ENCODE data around the gene MT1F.
"Not testable (repeated sequence)": the region's sequence is repeated elsewhere in the genome, so short reads cannot be mapped to it uniquely, and the experiment has no call there.

Gene MT1F

DNA sequence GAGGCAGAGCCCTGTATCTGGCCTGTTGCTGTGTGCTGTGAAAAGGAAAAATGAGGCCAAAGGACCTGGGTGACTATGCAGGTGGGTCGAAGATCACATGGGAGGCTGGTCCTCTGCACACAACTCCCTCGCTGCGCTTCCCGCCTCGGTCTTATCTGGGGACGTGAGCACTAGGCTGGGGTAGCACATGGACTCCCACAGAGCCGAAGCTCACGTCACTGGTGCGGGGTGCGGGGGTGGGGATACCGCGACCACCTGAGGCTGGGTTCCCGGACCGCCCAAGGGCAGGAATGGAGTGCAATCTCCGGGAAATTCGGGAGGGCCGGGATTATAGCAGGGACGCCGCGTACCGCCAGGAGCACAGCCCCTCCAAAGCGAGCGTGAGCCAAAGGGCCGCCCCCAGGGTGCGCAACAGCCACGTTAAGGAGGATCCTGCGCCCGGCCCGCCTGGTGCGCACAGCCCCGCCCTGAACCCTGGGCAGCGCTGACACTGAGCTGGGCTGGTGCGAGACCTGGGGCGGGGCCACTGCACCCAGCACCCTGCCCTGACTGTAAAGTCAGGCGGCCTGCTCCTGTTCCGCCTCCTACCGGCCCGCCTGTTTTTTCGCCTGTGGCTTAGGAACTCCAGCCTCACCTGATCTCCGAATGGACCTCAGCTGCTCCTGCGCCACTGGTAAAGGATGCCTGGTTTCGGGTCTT is 14.5 kb upstream of the MT1F start:
- DNase-seq = peak in 1 of 58 donors; percentile 21

DNA sequence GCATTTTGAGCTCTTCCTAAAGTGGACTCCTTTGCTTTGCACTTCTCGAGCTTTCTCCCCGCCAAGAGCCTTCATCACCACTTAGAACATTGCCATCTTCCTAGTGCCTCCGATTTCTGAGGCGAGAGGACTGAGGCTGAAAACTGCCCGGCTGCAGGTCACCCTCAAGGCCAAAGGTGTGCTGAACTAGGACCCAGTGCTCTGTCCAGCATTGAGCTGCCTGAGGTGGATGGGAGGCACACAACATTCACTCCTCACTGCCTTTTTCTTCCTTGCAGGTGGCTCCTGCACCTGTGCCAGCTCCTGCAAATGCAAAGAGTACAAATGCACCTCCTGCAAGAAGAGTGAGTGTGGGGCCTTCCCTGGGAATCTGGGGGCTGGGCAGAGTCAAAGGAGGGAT is 13.9 kb upstream of the MT1F start:
- no peak for DNase-seq

DNA sequence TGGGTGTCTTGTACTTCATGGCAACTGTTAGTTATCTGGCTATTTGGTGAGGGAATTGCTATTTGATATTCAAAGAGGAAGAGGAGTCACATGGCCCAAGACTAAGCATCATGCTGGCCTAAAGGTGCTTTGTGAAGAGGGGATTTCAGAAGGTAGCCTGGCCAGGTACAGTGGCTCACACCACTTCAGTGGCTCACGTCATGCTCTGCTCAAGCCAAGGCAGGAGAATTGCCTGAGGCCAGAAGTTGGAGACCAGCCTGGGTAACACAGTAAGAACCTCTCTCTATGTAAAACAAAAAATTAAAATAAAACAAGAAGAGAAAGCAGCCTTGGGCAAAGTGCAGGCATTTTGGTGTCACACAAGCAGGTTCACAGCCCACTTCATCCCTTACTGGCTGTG is 12.4 kb upstream of the MT1F start:
- no peak for DNase-seq

DNA sequence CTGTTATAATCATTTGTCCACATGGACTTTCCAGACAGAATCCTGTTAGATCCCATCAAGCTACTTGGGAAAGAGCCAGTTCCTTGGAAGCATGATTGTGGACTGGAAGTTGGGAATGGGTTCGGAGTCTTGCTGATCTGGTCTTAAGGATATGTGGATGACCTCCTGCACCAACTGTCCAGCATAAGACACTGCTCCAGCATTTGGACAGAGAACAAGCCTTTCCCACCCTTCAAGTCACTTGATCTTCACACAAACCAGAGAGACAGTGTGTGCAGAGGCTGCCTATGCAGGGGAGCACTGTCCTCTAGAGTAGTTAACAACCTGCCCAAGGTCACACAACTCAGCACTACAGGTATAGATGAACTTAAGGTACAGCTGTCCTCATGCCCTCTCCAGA is 11.9 kb upstream of the MT1F start:
- no peak for DNase-seq

DNA sequence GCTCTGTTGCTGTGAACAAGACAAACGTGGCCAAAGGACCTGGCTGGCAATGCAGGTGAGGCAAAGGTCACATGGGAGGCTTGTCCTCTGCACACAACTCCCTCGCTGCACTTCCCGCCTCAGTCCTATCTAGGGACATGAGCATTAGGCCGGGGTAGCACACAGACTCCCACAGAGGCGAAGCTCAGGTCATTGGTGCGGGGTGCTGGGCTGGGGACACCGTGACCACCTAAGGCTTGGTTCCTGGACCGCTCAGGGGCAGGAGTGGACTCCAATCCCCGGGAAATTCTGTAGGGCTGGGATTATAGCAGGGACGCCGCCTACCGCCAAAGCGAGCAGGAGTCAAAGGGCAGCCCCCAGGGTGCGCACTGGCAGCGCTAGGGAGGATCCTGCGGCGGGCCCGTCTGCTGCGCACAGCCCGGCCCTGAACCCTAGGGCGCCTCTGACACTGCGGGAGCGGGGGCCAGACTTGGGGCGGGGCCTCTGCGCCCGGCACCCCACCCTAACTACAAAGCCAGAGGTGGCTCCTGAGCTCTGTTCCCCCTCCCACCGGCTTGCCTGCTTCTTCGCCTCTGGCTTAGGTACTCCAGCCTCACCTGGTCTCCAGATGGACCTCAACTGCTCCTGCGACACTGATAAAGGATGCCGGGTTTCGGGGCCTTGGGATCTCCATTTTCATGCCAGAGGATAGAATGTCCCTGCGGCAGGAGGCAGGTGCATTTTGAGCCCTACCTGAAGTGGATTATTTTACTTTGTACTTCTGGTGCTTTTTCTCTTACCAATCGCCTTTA is 9.9 kb upstream of the MT1F start:
- no peak for DNase-seq

DNA sequence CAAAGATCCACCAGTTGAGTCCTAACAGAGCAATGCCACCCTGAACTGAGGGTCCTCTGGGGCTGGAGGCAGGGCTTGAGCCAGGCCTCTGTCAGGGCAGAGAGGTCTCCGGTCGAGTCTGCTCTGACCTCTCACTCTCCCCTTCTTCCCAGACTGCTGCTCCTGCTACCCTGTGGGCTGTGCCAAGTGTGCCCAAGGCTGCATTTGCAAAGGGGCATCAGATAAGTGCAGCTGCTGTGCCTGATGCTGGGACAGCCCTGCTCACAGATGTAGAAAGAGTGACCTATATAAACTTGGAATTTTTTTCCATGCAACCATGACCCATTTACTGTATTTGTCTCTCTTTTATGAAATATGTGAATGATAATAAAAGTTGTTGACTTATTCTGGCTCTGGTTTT is 8.5 kb upstream of the MT1F start:
- no peak for DNase-seq

DNA sequence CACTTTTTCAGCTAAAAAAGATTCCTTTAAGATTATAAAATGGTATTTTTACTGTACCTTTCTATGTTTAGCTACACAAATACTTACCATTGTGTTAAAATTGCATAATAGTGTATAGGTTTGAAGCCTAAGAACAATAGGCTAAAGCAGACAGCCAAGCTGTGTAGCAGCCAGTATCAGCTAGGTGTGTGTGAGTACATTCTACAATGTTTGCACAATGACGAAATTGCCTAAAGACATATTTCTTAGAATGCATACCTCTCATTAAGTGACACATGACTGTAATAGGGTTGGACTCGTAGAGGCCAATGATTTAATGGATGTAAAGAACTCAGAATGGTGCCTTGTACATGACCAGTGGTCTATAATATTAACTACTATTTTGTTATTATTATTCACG is 7.9 kb upstream of the MT1F start:
- DNase-seq = no peak

DNA sequence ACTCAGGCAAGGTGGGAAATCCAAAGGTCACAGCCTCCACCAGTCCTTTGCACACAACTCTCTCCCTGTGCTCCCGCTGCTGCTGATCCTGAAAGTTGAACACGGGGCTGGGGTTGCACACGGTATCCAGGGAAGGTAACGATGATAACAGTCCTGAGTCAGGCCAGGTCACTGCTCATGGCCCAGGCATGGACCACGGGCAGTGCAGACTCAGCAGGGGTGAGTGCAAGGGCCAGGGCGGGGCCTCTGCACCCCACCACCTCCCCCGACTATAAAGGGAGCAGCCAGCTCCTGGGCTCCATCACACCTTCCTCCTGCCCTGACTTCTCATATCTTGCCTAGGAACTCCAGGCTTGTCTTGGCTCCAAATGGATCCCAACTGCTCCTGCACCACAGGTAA is 6.2 kb upstream of the MT1F start, which contains the start of gene MT1B:
MT1B (plus strand) TSS at position 301 of the 400 bp plus-strand sequence; CDS start at position 369, 68 bp downstream.
- no peak for DNase-seq

DNA sequence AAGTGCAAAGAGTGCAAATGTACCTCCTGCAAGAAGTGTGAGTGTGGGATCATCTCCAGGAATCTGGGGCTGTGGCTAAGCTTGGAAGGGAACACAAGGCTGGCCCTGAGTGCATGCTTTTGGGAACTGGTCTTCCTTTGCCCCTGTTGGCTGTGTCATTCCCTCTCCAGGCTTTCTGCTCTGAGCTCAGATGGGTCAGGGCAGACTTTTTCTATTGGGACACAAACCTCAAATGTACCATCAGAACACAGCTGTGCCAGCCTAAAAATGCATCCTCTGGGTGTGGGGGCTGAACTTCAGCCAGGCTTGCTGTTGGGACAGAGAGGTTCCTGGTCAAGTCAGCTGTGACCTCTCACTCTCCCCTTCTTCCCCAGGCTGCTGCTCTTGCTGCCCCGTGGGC is 5.2 kb upstream of the MT1F start:
- no peak for DNase-seq

DNA sequence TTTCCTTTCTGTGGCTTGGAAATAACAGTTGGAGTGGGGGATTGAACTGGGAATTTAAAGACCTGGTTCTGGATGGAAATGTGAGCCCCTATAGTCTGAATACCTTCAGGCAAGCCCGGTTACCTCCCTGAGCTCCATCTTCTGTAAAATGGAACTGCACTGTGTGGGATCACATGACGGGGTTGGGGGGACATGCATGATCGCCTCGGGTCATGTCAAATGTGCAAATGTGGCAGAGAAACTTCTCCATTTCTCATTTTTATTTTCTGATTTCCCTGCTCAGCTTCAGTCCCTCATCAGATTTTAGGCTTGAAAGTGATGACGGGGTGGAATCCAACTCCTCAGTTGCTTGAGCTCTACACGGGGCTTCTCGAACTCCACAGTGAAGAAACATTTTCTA is 4.5 kb upstream of the MT1F start:
- no peak for DNase-seq

DNA sequence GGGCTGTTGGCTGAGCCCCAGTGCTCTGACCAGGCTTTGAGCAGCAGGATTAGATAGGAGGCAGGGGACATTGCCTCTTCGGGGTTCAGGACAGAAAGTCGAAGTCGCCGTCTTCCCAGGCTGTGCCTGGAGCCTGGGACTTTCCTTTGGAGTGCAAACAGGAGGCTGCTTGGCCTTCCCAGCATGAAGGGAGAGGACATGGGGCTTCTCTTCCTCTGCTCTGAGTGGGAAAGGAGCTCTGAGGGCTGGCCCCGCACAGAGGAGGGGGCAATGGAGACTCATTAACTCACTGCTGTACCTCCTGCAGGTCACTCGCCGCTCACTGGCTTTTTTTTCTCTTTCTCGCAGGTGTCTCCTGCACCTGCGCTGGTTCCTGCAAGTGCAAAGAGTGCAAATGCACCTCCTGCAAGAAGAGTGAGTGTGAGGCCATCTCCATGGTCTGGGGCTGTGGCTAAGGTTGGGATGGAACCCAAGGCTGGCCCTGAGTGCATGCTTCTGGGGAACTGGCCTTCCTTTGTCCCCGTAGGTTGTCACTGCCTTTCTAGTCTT is 642 bp downstream of the MT1F start:
- peak in 3 of 58 donors; percentile 11 to 46 (median 22) for DNase-seq

DNA sequence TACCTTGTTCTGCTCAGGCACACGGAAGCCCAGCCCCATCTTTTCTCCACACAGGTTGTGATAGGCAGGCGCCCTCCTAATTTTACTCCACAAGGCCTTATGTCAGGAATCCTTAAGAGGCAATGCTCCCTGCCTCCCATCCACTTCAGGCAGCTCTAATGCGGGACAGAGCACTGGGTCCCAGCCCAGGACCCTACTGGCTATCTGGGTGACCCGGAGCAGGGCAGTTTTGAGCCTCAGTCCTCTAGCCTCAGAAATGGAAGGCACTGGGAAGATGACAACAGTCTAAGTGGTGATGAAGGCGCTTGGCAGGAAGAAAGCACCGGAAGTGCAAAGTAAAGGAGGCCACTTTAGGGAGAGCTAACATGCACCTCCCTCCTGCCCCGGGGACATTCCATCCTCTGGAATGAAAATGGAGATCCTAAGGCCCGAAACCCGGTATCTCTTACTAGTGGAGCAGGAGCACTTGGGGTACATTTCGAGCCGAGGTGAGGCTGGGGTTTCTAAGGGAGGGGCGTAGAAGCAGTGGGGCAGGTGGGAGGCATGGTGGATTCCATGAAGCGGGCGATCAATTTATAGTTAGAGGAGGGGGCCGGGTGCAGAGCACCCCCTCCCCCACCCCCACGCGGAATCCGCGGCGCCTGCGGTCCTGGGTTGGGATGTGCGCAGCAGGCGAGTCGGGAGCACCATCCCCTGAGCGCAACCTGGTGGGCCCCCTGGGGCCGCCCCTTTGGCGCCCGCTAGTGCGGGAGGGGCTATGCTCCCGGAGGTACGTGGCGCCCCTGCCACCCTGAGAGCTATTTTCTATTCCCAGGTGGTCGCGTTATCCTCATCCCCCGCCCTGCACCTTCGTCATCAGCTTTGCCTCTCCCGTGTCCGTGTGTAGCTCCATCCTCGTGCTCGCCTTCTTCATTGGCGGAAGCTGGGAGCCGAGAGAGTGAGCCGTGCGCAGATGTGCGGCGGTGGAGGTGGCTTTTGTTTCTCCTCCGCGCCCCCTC is 4.9 kb downstream of the MT1F start:
- peak in 3 of 58 donors; percentile 6 to 25 (median 11) for DNase-seq

DNA sequence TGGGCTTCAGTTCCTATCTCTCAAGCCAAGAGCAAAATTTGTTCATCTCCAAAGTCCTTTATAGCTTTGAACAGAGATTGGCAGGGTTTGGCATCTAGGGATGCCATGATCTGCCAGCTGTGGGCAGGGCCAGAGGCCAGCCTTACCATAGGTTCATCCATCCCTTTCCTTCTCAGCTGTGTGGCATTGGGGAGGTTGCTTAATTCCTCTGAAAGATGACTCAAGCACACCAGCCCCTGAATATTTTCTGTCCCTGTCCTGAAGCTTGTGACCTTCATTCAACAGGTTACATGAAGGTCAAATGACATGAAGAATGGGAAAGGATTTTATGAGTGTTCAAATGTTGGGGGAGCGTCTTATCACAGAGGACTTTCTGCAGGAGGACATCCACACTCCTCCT is 6.7 kb downstream of the MT1F start:
- DNase-seq = no peak

DNA sequence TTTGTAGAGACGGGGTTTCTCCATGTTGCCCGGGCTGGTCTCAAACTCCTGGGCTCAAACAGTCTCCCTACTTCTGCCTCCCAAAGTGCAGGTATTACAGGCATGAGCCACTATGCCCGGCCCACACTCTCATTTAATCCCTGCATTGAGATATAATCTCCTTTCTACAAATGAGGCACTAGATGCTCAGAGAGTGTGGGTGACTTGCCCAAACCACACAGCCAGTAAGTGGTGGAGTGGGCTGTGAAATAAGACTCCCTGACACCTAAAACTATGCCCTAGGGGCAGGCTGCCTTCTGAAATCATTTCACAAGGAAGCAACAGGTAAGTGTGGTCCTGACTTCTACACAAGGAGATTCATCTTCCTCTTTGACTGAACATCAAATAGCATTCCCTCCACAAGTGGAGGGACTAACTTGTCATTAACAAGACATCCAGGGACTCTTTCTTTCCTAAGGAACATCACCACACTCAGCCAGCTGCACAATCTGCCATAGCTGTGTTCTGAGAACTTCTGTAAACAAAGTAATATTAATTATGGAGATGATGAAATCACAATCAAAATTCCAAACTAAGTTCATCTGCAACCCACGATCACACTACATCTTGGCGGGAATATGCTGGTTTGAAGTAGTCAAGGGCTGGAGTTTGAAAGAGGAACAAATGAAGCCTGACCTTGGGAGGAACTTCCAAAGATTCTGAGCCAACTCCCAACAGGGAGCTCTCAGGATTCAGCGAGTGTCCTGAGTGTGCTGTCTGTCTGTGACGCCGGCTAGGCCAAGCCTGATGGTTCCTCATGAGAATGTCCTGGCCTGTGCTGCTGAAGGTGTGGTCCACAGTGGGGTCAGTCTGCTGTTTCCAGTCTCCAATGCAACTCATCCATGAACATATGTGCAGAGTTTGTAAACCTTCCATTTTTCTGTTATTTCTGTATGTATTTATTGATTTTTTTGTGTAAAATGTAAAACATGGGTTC is 7.8 kb downstream of the MT1F start:
- not testable (repeated sequence) for DNase-seq

DNA sequence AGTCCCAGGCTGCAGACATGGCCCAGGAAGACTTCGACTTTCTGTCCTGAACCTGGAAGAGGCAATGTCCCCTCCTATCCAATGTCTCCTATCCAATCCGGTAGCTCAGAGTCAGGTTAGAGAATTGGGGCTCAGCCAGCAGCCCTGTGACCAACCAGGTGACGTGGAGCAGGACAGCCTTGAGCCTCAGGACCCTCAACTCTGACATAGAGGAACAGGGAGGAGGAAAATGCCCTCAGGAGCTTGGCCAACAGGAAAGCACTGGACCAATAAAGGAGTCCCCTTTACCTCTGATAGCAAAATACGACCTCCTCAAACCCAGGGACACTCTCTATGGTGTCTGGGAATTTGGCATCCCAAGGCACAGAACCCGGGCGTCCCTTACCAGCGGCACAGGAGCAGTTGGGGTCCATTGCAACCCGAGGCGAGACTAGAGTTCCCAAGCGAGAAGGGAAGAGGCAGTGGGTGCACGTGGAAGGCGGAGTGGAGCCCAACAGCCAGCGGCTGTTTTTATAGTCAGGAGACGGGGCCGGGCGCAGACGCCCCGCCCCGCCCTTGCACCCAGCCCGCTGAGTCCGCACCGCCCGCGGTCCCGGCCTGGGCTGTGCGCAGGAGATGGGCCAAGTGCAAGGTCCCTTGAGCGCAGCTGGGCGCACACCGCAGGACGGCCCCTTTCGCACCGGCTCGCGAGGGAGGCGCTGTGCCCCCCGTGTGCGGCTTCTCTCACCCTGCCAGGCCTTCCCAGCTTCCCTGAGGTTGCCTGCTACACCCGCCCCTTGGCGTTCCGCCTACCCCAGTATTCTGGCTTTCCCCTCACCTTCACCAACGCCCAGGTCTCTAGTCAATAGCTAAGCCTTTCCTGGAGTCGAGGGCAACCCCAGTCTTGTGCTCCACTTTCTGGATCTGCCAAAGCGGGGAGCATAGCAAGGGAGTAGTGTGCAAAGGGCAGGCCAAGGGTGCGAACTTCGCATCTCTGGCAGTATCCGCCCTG is 10.1 kb downstream of the MT1F start, which contains the start of gene MT1G:
MT1G (minus strand) TSS at position 485 of the 991 bp plus-strand sequence; CDS start at position 413, 72 bp downstream.
- peak in 22 of 58 donors; percentile 15 to 55 (median 30) for DNase-seq

DNA sequence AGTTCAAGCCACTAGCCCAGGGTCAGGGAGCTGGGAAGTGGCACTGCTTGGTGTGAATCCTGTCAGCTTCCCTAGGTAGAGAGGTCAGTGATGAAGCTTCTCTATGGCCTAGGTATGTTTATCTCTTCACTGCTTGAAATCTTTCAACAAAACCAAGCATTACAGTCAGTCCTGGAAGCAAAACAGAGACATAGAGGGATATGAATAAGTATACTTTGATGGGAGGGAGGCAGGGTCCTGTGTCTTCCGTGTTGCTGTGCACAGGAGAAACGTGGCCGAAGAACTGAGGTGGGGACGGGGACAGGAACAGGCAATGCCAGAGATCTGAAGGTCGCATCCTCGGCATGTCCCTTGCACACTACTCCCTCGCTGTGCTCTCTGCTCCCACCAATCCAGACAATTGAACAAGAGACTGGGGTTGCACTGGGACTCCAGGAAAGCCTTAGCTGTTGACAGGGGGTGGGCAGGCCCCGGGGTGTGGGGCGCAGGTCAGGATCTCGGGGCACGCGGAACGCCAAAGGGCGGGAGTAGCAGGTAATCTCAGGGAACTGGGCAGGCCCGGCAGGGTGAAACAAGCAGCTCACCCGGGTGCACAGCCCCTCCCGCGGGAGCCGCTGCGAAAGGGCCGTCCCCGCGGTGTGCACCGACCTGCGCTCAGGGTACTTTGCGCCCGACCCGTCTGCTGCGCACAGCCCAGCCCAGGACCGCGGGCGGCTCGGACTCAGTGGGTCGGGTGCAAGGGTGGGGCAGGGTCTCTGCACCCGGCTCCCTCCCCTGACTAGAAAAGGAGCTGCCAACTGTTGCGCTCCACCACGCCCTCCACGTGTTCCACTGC is 11.5 kb downstream of the MT1F start, which contains the start of gene MT1H:
MT1H (plus strand) TSS at position 810 of the 835 bp plus-strand sequence. CDS start 71 bp downstream, outside the sequence.
- no peak for DNase-seq
